SH-SY5Y (cell line): ENCODE data around the gene MST1.

Experiments
- GATA2 ChIP-seq: IDR thresholded peaks from 2 replicates; pipeline ENCODE4 v1.6.1; 2011; ENCODE audit warnings: mild to moderate bottlenecking, low read depth, low read length
- GATA3 ChIP-seq: IDR thresholded peaks from 2 replicates; pipeline ENCODE4 v1.6.1; 2011; ENCODE audit warnings: low read depth, mild to moderate bottlenecking, low read length, moderate library complexity

DNA sequence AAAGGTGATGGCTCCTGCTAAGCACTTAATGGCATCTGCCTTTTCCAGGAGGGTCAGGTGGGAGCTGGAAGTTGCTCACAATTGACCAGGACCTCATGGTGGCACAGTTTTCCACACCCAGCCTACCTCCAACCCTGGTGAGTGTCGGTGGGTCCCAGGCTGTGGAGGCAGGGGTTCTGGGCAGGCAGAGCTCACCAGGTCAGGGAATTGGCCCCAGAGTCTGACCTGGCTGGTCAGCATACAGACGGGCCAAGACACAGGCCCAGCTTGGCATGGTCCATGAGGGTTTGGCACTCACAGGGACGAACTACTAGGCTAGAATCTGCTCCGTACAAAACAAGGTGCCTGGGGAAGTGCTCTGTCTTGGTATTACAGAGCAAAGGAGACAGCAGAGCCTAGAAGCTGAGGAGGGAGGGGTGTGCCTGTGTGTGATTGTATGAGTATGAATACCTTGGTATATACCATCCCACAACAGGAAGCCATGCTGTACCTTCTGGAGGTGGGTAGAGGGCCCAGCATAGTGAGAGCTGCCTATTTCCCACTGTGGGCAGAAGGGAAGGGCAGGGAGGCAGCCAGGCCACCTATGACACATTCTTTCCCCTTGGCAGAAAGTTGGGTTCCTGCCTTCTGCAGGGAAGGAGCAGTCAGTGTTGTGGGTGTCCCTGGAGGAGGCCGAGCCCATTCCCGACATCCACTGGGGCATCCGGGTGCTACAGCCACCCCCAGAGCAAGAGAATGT, 8.6 kb downstream of the MST1 start:
- TF ChIP-seq GATA3 (no peak), GATA2 (no peak)
